Cardiac muscle cell (in vitro differentiated cells and primary cell): ENCODE measurements around the gene ADAM12. TPM values are rescaled to one million over a fixed set of nuclear protein-coding genes. Genes with fewer than 3 reads are reported as not detected.

Experiments
- DNase-seq, 2 donors: peaks; one replicate each; pipeline versions ENCODE4 v3.0.0 to v3.0.0-alpha.2; 2010 to 2017; ENCODE audit warnings: low read depth in 1 of 2, low spot score in 1 of 2
- H3K27ac ChIP-seq: fragments of 200-600 bp; sonication (generic); 2 replicates; pipeline ENCODE4 v1.5.1; 2016
- H3K27me3 ChIP-seq: fragments of 200-600 bp; sonication (generic); 2 replicates; pipeline ENCODE4 v1.6.0; 2016; ENCODE audit warnings: control low read depth
- H3K36me3 ChIP-seq: fragments of 200-600 bp; sonication (generic); 2 replicates; pipeline ENCODE4 v1.5.1; 2016; ENCODE audit warnings: control low read depth
- H3K4me1 ChIP-seq: fragments of 200-600 bp; sonication (generic); 2 replicates; pipeline ENCODE4 v1.8.1; 2017; ENCODE audit warnings: low read depth, mild to moderate bottlenecking, mixed run types
- H3K4me3 ChIP-seq: fragments of 200-600 bp; sonication (generic); 2 replicates; pipeline ENCODE4 v1.5.1; 2016; ENCODE audit warnings: mild to moderate bottlenecking
- H3K9me3 ChIP-seq: fragments of 200-600 bp; sonication (generic); 2 replicates; pipeline ENCODE4 v1.5.1; 2017; ENCODE audit warnings: low read depth, mild to moderate bottlenecking, control low read depth
- CTCF ChIP-seq: IDR thresholded peaks from 2 replicates; pipeline ENCODE4 v1.5.1; 2012; ENCODE audit warnings: low read depth, mild to moderate bottlenecking, low read length
- polyA plus RNA-seq: library from polyadenylated mRNA; unstranded; fragments of >200 nt; fragmentation: Nextera tagmentation; extraction: Ambion mirVana; gene quantifications from 2 replicates; pipeline ENCODE4 v1.2.1, GENCODE V29; 2016
- total RNA-seq: library from RNA; depleted of rRNA; stranded (reverse); fragments of >200 nt; gene quantifications from 2 replicates; pipeline ENCODE4 v1.2.3, GENCODE V29; 2016

The ADAM12 gene
- total and polyA plus RNA-seq, 2 experiments from 2014 or later = 0.18 to 1.1 TPM

GRCh38 chr10:126127481-126128029 lies 260.7 kb downstream of the ADAM12 start:
- Histone ChIP-seq H3K9me3 (no peaks in the 10 kb centered on the region), H3K4me3 (no peak overlapping the region), H3K27me3 (no peaks in the 10 kb centered on the region), H3K27ac (no peak overlapping the region), H3K4me1 (no peaks in the 10 kb centered on the region), H3K36me3 (no peaks in the 10 kb centered on the region)
- no peak for TF ChIP-seq CTCF
- DNase-seq = no peak

GRCh38 chr10:126126866-126127265 lies 261.4 kb downstream of the ADAM12 start:
- no peaks in the 10 kb centered on the region for H3K4me1 ChIP-seq
- no peaks in the 10 kb centered on the region for H3K27me3 ChIP-seq
- no peaks in the 10 kb centered on the region for H3K9me3 ChIP-seq
- DNase-seq = no peak
- no peak overlapping the region for H3K27ac ChIP-seq
- no peak overlapping the region for H3K4me3 ChIP-seq
- no peak for TF ChIP-seq CTCF
- no peaks in the 10 kb centered on the region for H3K36me3 ChIP-seq

GRCh38 chr10:126126023-126126422 lies 262.3 kb downstream of the ADAM12 start:
- H3K27ac ChIP-seq = no peak overlapping the region
- no peaks in the 10 kb centered on the region for H3K27me3 ChIP-seq
- no peak overlapping the region for H3K4me3 ChIP-seq
- H3K4me1 ChIP-seq = no peaks in the 10 kb centered on the region
- H3K9me3 ChIP-seq = no peaks in the 10 kb centered on the region
- DNase-seq = no peak
- no peak for TF ChIP-seq CTCF
- H3K36me3 ChIP-seq = no peaks in the 10 kb centered on the region

- H3K27ac ChIP-seq = no peak overlapping the region
- H3K4me3 ChIP-seq = no peak overlapping the region
Measured at GRCh38 chr10:126124668-126125349, 263.5 kb downstream of the ADAM12 start.

GRCh38 chr10:126124046-126124445 lies 264.2 kb downstream of the ADAM12 start:
- DNase-seq = no peak
- H3K4me1 ChIP-seq = no peaks in the 10 kb centered on the region
- no peaks in the 10 kb centered on the region for H3K9me3 ChIP-seq
- no peak overlapping the region for H3K27ac ChIP-seq
- no peaks in the 10 kb centered on the region for H3K36me3 ChIP-seq
- no peak overlapping the region for H3K4me3 ChIP-seq
- no peaks in the 10 kb centered on the region for H3K27me3 ChIP-seq
- TF ChIP-seq CTCF = no peak

More at GRCh38 chr10:126124668-126125349, 263.5 kb downstream of the ADAM12 start:
- peak in 1 of 2 donors; percentile 22 for DNase-seq
- Histone ChIP-seq H3K27me3 (no peaks in the 10 kb centered on the region), H3K9me3 (no peaks in the 10 kb centered on the region), H3K36me3 (no peaks in the 10 kb centered on the region), H3K4me1 (no peaks in the 10 kb centered on the region)
- no peak for TF ChIP-seq CTCF
